ENCODE data around the gene SP5. TPM values are rescaled to one million over a fixed set of nuclear protein-coding genes. Genes with fewer than 3 reads are reported as not detected.
A peak's percentile ranks its signal among the peaks of the same experiment; 100 is the strongest.

The SP5 gene
- total and polyA plus RNA-seq, 2 of the 4 experiments (the other 2 are of a cell fraction), result not detected

DNA sequence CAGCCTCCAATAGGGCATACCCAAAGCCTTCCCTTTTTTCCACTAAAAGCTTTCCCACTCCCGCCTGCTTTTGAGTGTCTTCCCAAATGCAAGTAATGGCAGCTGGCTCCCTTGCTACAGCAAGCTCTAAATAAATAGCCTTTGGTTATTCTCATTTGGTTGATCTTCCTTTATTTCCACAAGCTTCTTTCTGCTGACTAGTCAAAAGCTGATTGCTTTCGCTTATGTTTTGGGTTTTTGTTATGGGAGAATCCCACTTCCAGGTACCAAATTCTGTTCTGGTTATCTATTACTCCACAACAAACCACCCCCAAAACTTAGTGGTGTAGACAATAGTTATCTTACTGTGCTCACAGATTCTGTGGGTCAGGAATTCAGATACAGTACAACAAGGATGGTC lies 22.3 kb downstream of the SP5 start:
- Histone ChIP-seq H4K8ac (ENCODE audit: low read depth in 2 of 2, low read length in 2 of 2) (no peak overlapping the region), H2AK9ac (replicated peaks; ENCODE audit: low read depth, low read length, poor library complexity) (no peak overlapping the region), H3K9me3 (ENCODE audit: control insufficient read depth, insufficient read depth, low read length) (no peaks in the 10 kb centered on the region), H3K27me3 (ENCODE audit: control insufficient read depth, insufficient read depth, low read length) (no peaks in the 10 kb centered on the region), H2AK5ac (ENCODE audit: low read depth, low read length) (no peak overlapping the region), H2BK120ac (ENCODE audit: low read depth, low read length) (no peak overlapping the region), H3K23ac (ENCODE audit: low read depth, low read length) (no peak overlapping the region), H4K5ac (ENCODE audit: low read depth, low read length) (no peak overlapping the region), H3K79me1 (ENCODE audit: low read depth in 1 of 2, low read length in 2 of 2) (no peaks in the 10 kb centered on the region), H3K27ac (ENCODE audit: insufficient read depth, low read length) (no peak overlapping the region), H3K56ac (ENCODE audit: extremely low read depth, insufficient read depth, low read length) (no peak overlapping the region), H3K4me1 (ENCODE audit: control insufficient read depth, insufficient read depth, low read length) (no peaks in the 10 kb centered on the region), H3K4me3 (ENCODE audit: insufficient read depth, low read depth, low read length) (no peak overlapping the region), H2AFZ (replicated peaks; ENCODE audit: low read length, poor library complexity) (no peak overlapping the region), H3K4ac (ENCODE audit: low read depth, low read length) (no peak overlapping the region), H3K36me3 (ENCODE audit: control insufficient read depth, insufficient read depth, low read length) (no peaks in the 10 kb centered on the region), H3K18ac (ENCODE audit: low read depth, low read length) (no peak overlapping the region), H2BK20ac (ENCODE audit: low read depth, low read length) (no peak overlapping the region), H3K14ac (replicated peaks; ENCODE audit: low read depth, low read length) (no peak overlapping the region), H2BK5ac (ENCODE audit: low read depth, low read length, poor library complexity, severe bottlenecking) (no peak overlapping the region), H4K20me1 (ENCODE audit: insufficient read depth, low read length) (no peaks in the 10 kb centered on the region), H3K4me2 (ENCODE audit: low read depth, low read length) (no peak overlapping the region), H2BK15ac (ENCODE audit: low read depth, low read length) (no peak overlapping the region), H3K9ac (ENCODE audit: low read depth, low read length) (no peak overlapping the region), H4K91ac (ENCODE audit: insufficient read depth, low read depth, low read length) (no peak overlapping the region), H3K9me1 (ENCODE audit: insufficient read depth, low read length) (no peaks in the 10 kb centered on the region)
- in situ Hi-C loops (cut with MboI; ENCODE audit: low sequenced_read_pairs), result no loop called here
- no TSS peak for BruUV-seq (replicated peaks)
- dilution Hi-C loops (cut with HindIII; ENCODE audit: low sequenced_read_pairs, unreplicated experiment), result no loop called here
- TF ChIP-seq FOS (IDR thresholded peaks at IDR 0.05; ENCODE audit: low read depth, low read length) (no peak), BHLHE40 (IDR thresholded peaks at IDR 0.05; ENCODE audit: low read depth, low read length) (no peak), MAFK (IDR thresholded peaks at IDR 0.05; ENCODE audit: low read depth, low read length) (peak; percentile 76), CHD1 (IDR thresholded peaks at IDR 0.05; ENCODE audit: low read depth, low read length) (no peak)
- TF ChIP-seq, protein P1, sequence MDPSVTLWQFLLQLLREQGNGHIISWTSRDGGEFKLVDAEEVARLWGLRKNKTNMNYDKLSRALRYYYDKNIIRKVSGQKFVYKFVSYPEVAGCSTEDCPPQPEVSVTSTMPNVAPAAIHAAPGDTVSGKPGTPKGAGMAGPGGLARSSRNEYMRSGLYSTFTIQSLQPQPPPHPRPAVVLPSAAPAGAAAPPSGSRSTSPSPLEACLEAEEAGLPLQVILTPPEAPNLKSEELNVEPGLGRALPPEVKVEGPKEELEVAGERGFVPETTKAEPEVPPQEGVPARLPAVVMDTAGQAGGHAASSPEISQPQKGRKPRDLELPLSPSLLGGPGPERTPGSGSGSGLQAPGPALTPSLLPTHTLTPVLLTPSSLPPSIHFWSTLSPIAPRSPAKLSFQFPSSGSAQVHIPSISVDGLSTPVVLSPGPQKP (IDR thresholded peaks at IDR 0.05; ENCODE audit: borderline replicate concordance, low read depth, low read length), result no peak
- TF ChIP-seq, protein P2, sequence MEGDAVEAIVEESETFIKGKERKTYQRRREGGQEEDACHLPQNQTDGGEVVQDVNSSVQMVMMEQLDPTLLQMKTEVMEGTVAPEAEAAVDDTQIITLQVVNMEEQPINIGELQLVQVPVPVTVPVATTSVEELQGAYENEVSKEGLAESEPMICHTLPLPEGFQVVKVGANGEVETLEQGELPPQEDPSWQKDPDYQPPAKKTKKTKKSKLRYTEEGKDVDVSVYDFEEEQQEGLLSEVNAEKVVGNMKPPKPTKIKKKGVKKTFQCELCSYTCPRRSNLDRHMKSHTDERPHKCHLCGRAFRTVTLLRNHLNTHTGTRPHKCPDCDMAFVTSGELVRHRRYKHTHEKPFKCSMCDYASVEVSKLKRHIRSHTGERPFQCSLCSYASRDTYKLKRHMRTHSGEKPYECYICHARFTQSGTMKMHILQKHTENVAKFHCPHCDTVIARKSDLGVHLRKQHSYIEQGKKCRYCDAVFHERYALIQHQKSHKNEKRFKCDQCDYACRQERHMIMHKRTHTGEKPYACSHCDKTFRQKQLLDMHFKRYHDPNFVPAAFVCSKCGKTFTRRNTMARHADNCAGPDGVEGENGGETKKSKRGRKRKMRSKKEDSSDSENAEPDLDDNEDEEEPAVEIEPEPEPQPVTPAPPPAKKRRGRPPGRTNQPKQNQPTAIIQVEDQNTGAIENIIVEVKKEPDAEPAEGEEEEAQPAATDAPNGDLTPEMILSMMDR (conservative IDR thresholded peaks at IDR 0.05; ENCODE audit: low read depth, low read length), result no peak
- DNase-seq, result no peak
- intact Hi-C loops (cut with micrococcal nuclease), result no loop called here
- ChIA-PET CTCF (no interaction called here), POLR2A (ENCODE audit: unreplicated experiment) (no interaction called here)
- WGBS, 2 experiments (ENCODE audit: extremely low coverage in 2 of 2, insufficient read length in 1 of 2), result no CpG with 5 or more reads among the region's 2 CpGs
- no peak for ATAC-seq (ENCODE audit: low read depth)
